ENCODE results near the gene CSAD.
"Not testable (repeated sequence)": the region's sequence is repeated elsewhere in the genome, so short reads cannot be mapped to it uniquely, and the experiment has no call there.

The CSAD gene

DNA sequence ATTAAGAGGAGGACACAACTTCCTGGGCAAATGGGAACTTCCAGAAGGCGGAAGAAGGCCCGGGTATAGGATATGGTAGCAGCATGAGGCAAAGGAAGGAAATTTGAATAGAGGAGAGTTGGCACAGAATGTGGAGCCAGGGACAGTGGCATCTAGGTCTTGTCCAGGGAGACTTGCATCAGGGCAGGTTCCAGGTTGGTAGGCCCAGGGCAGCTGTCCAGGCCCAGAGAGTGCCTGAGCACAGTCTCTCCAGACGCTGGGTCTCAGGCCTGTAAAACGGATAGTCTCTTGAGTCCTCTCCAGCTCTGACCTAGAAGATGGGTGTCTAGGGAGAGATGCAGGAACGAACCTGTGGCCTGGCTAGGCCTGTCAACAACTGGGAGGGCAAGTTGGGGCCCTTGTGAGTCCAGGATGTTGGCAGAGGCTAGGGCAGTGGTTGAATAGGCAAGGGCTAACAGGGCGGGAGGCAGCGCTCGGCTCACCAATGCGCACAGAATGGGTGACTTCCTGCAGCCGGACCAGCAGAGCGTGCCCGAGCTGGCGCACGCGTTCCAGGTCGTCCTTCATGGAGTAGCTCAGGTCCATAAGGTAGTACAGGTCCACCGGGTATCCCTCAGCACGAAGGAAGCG is 16.4 kb upstream of the CSAD start:
- no peak for DNase-seq

DNA sequence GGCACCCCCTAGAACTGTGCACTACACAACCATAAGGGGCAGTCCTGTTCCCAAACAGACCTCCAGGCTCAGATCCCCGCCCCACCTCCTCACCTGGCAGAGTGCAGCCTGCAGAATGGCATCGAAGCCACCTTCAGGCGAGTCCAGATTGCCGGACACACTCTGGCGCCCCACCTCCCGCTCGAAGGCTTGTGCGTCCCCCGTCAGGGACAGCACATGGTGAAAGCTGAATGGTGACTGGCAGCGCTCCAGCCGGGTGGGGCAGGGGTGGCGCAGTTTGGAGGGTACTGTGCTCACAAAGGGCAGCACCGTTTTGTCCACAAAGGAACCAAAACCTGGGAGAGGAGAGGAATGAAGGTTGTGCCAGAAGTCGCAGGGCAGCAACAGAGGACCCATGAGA is 15.8 kb upstream of the CSAD start:
- no peak for DNase-seq

DNA sequence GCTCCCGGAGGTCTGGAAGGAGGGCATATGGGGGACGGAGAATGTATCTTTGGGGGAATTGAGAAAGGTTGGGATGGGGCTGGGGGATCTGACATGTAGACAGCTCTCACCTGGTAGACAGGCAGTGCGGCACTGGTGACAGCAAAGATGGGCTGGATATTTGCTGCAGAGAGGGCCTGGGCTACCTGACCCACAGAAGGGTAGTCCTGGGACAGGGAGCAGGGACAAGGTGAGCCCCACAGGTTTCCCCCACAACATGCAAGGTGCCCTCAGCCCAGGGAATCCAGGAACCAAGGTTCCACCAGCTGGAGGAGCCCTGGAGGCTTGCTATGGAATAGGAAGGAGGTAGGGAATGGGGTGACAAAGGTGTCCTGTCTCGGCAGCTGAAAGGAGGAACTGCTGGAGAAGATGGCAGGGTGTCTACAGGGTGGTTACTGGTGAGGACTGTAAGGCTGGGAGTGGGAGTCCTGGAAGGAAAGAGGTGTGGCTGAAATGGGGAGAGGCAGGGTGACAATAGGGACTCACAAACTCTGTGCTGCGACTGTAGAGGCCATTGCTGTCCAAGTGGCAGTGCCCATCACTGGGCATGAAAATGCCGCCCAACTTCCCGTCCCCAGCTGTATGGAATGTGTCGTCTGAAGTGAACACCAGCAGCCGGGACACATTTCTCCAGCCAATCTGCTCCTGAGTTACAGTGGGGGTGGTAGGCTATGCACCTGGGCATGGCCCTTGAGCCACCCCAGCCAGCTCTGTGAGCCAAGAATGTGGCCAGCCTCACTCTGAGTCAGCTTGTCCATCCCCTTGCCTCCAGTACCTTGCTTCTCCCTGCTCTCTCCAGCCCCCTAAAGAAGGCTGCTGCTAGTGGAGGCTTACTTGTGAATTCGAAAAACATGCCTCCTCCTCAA is 15.0 kb upstream of the CSAD start:
- DNase-seq = no peak

DNA sequence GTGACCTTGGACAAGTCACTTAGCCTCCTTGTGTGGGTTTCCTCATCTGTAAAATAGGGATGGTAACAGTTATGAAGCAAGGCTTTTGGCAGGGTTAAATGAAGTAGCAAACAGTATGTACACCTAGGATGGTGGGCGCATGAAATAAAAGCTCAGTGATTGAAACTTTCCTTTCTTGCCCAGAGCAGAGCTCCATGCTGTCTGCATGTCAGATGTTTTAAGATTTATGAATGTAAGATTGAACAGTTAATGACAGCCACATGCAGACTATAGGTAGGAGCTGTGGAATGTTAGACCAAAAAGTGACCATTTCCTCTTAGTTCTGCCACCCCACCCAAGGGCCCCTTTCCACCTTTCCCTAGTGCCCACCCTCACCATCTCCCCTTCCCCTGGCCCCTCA is 14.2 kb upstream of the CSAD start:
- DNase-seq = no peak

DNA sequence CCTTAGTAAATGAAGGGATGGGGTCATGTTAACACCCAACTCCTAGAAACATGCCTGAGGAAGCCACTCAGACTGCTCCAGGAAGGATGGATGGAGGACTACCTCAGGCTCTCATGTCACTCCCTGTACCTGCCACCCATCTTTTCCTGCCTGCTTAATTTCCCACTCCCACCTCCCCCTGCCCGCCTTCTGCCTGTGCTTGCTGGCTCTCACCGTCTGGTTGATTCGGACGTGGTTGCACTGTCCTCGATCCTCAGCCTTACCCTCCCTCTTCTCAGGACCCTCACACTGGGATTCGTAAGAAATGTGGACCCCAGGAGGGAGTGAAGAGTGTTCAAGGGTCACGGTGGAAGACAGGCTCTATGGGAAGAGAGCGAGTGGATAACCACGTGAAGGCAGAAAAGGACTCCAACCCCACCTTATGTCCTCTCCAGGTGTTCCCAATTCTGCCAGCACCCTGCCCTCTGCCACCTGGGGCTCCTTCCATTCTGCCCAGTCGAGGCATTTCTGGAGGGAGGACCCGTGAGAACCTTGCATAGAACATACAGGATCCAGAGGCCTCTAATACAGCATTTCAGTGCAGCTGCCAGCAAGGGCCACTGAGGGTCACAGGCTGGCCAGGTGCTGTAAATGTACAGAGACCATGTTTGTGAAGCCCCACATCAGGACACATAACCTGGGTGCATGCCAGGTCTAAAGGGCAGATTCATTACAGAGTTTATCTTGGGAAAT is 13.4 kb upstream of the CSAD start:
- no peak for DNase-seq

DNA sequence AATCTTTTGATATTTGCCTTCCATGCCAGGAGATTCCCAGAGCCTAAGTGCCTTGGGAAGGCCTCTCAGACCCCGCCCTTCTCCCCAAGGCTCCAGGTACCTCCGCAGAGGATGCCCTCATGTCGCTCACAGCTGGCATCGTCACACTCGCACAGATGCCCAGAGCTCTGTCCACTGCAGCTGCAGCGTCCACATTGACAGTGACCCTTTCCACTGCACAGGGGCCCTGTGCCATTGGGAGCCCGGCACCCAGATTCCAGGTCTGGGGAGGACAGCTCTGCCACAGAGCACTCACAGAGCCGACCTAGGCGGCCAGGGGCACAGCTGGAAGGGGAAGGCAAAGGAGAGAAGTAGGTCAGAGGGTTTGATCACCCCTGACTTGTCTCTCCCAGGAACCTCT is 12.3 kb upstream of the CSAD start:
- no peak for DNase-seq

DNA sequence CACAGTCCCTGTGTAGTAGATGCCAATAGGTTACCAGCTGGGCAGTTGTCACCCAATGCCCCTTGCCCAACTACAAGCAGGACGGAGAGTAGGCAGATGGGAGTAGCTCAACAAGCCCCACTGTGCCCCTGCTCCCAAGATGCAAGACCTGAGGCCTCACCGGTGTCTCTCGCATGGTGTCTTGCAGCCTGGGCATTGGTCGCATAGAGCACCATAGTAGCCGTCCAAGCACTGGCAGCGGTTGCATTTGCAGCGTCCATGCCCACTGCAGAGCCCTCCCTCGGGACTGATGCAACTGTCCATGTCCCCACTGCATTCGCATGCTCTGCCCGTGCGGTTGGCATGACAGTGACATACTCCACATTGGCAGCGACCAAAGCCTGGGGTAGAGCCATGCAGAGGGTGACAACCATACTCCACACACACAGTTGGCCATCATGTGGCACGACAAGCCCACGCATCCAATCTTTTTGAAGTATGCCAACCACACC is 11.9 kb upstream of the CSAD start:
- DNase-seq = no peak

DNA sequence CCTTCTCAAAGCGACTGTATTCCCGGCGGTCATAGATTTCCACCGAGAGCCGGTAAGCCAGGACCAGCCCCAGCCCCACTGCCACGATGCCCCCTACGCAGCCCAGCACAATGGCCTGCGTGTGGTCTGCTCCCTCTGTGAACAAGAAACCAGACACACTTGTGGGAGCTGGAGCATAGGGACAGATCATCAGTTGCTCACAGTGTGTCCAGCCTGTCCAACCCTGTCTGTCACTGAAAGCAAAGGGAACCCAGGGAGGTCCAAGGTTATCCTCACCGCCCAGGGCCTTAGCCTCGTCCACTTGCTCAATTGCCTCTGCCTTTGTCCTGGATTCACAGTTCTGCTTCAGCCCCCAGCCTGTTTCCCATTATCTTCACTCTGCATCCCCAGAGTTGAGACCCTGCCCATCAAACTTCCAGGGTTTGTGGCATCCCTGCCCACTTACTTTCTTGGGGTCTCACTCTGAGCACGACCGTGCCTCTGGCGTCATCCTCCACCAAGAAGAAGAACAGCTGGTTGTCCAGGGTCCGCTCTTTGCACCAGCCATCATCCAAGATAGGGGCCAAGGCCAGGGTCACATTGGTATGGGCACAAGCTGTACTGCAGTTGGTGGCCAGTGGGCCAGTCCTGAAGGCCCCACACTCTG is 11.3 kb upstream of the CSAD start:
- DNase-seq = no peak

DNA sequence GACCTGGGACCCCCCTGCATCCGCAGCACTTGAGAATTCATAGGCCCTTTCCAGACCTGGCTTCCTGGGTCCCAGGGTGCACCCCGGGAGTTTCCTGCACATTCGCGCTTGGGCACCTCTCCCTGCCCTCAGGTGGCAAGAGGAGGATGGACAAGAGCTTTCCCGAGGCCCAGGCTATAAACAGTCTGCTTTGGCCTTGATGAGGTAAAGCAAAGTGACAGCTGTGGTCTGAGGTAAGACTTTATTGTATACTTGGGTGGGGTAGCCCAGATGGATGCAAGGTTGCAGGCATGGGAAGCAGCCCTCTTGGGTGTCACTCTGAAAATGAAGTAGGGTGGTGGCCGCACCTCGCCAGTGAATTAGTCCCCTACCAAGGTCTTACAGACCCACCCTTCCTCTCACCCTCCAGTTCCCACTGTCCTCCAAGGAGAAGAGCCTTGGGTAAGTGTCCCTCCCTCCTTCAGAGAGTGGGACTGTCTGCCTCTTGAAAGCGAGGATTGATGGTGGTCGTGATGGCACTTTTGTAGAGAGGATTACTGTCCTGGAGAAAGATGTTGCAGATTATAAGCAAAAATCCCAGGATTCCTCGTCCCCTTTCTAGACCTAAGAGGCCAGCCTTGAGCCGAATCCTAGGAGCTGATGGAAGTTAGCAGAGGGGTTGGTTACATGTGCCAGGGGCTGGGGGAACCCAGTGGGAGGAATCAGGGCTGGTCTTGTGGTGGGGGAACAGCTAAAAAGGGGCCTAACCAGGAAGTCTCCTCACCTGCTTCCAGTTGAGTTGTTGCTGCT is 10.6 kb upstream of the CSAD start:
- DNase-seq = no peak

DNA sequence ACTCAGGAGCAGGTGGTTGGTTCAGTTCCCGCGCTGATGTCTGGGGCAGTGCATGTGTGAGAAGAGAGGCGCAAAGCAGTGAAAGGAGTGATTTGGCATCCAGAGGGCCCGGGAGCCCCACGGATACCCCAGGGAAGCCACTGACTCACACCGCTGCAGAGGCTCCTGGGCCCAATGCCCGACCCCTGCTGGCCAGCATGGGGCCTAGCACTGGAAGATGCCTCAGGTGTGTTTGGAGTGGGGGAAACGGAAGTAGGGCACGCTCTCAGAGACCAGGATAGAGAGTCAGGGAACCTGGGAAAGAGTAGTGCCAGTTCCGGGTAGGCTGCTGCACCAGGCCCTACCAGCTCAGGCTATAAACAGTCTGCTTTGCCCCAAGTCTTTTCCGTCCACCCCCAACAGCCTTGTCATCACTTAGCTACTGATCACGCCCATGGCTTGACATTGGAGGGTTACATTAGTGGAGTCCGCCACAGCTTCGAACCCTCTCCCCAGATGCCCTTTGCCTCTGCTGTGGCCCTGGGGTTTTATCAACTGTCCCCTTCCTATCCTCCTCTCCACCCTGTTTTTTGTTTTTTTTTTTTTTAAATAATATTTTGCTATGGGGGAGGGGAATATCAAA is 9.5 kb upstream of the CSAD start:
- no peak for DNase-seq

DNA sequence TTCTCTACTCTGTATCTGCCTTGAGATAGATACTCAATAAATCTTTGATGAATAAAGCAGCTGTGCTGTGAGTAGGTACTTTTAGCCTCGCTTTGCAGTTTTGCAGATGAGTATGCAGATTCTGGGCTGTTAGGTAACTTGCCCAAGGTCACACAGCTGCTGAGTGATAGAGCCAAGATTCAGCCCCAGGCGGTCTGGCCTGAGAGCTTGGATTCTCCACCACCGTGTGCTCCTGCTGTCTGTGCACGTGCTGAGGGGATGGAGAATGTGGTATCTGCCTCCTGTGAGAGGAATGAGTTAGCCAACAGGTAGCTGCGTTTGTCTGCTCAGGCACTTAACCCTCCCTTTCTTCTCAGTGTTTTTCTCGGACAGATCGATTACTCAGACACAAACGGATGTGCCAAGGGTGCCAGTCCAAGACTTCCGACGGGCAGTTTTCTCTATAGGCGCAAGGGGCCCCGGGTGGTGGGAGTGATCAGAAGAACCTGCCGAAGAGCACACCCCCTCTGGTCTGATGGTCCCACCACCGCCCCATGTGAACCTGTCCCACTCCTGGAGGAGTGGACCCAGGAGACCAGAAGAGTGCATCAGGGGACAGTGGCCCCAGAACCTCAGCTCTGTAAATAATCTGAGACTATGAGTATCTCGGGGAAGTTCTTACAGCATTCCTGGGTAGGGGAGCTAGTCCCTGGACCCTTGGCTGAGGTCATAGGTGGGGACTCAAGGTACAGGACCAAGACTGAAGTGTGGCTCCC is 6.6 kb upstream of the CSAD start:
- DNase-seq = no peak

DNA sequence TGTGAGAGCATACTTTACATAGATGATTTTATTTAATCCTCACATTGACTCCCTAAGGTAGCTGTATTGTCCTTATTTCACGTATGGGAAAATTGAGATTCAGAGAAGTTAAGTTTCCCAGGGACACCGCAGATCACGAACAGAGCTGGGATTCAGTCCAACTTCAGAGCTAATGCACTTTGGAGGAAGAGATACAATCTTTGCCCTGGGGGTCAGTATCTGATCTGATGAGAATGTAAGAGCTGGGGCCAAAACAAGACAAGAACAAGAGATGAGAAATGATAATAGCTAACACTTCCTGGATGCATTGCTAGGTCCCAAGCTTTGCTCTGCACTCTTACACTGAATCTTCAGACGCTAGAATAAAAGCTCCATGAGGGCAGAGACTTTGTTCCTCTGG is 6.0 kb upstream of the CSAD start:
- DNase-seq = no peak

DNA sequence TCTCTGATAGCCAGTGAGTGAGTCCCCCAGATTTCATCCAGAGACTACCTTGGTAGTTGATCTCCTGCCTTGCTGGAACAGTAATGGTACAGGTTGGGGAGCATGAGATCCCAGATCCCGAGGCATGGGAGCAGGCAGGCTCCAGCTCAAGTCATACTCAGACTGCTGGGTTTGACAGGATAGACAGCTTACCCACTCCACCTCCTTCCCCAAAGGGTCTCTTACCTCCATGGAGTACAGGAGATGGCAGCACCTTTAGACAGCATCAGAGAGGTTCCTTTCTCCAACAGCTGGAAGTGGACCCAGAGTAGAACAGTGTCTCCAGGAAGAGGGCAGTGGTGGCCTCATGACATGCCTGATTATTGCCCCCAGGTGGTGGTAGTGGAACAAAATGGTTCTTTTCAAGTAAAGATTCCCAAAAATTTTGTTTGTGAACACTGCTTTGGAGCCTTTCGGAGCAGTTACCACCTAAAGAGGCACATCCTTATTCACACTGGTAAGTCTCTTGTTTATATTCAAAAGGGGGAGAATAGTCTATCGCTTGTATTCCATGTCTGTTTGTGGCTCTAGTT is 4.9 kb upstream of the CSAD start:
- DNase-seq = no peak

DNA sequence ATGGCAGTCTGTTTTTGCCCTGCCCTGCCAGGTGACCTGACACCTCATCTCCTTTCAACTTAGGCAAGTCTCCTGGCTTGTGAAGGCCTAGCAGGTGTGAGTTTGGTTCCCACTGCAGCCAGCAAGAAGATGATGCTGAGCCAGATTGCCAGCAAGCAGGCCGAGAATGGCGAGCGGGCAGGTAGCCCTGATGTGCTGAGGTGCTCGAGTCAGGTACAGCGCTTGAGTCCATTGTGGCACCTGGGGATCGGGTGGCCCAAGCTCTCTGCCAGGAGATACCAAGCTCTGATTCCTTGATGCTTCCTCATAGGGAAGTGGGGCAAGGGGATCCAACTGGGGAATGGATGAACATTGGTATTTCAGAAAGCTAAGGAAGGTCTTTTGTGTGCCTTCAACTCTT is 4.1 kb upstream of the CSAD start:
- no peak for DNase-seq

DNA sequence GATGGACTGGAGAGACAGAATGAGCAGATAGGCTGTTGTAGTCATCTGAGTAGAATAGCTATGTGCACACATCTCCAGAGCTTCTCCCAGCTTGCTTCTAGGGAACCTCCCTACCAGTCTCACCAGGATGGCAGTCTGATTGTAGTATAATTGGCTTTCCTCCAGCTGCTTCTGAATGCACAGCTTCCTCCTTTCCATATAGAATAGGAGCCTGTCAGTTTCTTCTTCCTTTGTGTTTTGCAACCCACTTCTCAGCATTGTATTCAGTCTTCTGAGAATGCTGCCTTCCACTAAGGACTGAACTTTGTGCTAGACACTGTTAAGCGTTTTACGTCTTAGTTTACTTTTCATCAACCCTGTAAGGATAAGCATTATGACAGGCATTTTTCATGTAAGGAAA is 2.2 kb upstream of the CSAD start:
- DNase-seq = peak; percentile 91 to 94

DNA sequence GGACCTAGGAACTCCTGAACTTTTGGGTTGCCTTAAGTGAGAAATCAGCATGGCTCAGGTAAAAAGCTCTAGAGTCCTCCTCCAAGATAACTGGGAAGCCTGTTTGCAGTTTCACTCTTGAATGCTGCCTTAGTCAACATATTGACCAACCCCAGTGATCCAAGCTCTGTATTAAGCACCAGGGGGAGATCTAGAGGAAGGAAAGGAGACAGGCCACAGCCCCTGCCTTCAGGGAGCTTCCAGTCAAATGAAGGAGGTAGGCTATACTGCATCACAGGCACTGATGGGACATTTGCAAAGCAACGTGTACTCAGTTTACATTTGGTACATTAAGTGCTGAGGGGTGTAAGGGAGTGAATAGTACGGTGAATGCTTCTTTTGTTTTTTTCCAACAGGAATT is 1.2 kb upstream of the CSAD start:
- no peak for DNase-seq

DNA sequence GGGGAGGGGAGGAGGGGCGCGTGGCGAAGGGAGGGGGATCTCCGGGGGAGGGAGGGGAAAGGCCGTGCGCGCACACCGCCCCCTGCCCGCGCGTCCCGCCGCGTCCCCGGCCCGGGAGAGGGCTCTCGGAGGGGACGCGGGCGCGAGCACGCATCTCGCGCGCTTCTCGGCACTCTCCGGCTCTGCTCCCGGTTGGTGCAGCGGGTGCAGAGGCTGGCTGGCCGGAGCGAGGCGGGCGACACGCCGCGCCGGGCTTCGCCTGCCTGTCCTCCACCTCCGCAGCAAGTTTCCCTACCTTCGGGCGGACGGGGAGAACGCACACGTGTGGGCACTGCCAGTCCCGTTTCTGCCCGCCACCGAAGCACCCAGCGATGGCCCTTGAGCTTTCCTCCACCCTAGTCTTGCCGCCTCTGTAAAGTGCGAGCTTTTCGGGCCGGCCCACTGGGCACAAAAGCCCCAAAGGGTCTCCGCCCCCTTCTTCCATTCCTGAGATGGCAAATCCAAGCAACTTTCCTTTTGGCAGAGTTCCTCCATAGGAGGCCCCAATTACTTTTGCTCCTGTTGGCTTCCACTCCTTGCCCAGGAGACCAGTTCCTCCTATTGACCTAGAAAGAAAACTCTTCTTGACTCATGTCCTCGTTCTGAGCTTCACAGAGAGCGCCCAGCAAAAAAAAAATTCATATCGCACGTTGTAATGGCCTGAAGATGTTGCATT is 363 bp upstream of the CSAD start:
- DNase-seq = peak; percentile 56 to 76

DNA sequence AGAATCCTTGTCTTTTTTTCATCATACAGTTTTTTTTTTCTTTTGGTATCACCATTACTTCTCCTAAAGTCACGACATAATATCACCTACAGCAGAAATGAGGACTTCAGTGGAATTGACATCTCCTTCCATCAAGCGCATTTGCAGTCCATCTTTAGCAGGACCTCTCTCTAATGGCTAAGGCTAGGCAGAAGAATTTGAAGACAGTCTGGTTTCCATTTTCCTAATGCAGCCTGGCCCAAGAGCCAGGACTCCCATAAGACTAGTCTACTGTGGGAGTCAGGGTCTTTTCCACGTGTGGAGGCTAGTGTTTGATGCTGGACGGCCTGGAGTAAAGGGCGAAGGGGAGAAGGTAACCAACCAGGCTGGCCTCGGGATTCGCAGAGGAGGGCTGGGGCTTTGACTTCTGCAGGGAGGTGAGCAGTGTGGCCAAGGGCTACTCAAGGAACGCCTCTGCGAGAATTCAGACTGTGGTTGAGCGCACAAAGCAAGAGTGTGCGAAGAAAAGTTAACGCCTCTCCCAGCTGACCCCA is 972 bp downstream of the CSAD start:
- DNase-seq = peak in 1 of 2 donors; percentile 32

DNA sequence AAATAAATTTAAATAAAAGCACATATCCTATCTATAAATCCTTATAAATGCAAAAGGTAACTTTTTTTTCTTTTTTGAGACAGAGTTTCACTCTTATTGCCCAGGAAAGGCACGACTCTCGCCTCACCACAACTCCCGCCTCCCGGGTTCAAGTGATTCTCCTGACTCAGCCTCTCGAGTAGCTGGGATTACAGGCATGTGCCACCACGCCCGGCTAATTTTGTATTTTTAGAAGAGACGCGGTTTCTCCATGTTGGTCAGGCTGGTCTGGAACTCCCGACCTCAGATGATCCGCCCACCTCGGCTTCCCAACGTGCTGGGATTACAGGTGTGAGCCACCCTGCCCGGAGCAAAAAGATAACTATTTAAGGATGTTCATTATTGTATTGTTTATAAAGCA is 1.9 kb downstream of the CSAD start:
- DNase-seq = not testable (repeated sequence)

DNA sequence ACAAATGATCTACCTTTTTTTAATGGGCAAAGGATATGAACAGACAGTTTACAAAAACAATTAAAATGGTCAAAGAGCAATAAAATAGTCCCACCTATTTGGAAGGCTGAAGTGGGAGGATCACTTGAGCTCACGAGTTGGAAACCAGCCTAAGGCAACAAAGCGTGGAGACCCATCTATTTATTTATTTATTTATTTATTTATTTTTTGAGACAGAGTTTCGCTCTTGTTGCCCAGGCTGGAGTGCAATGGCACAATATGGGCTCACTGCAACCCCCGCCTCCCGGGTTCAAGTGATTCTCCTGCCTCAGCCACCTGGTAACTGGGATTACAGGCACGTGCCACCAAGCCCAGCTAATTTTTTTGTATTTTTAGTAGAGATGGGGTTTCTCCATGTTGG is 3.3 kb downstream of the CSAD start:
- not testable (repeated sequence) for DNase-seq
